OCI-LY7 (cell line): ENCODE results near the gene PDHX.

Experiments used
- CTCF ChIP-seq: fragments of 200-600 bp; sonication (generic); conservative IDR thresholded peaks from 2 replicates; pipeline ENCODE4 v1.5.1; 2014; ENCODE audit warnings: mild to moderate bottlenecking, antibody characterized with exemption, low read length, moderate library complexity, mixed read lengths
- EZH2phosphoT487 ChIP-seq: fragments of 200-600 bp; sonication (generic); IDR thresholded peaks from 2 replicates; pipeline ENCODE4 v1.6.1; 2018; ENCODE audit warnings: low read depth, borderline replicate concordance, mild to moderate bottlenecking, mixed run types, antibody characterized with exemption, low read length, moderate library complexity, mixed read lengths

GRCh38 chr11:35035894-35036408 is 119.5 kb downstream of the PDHX start:
- TF ChIP-seq CTCF (no peak), EZH2phosphoT487 (no peak)
